AG04449 (cell line): ENCODE data around the gene PTPN6.

ENCODE experiments used
- CTCF ChIA-PET: fragments of 350-600 bp; formaldehyde crosslinking; extraction: SDS; loops from one replicate; lab custom pipeline; 2021; ENCODE audit warnings: antibody characterized with exemption; lab: Yijun Ruan, JAX
- POLR2A ChIA-PET: fragments of 400-600, 350-600 bp; formaldehyde crosslinking; extraction: SDS; loops from one replicate; lab custom pipeline; 2020; ENCODE audit warnings: antibody characterized with exemption, inconsistent platforms; lab: Yijun Ruan, JAX
- DNase-seq: peaks from one replicate; pipeline ENCODE4 v3.0.0-alpha.2; 2010; ENCODE audit warnings: low read depth, low spot score
- H3K4me3 ChIP-seq: 2 replicates; pipeline ENCODE4 v1.5.1; 2011; ENCODE audit warnings: low read depth, mild to moderate bottlenecking, control low read depth, low read length
- TF ChIP-seq, protein P1 (sequence below): IDR thresholded peaks from one replicate; pipeline ENCODE4 v1.5.1; 2011; ENCODE audit warnings: mild to moderate bottlenecking, moderate library complexity, low read length, control low read depth, inconsistent platforms; ENCODE audit not compliant: insufficient read depth; ENCODE audit errors: missing control alignments

PTPN6 gene

DNA sequence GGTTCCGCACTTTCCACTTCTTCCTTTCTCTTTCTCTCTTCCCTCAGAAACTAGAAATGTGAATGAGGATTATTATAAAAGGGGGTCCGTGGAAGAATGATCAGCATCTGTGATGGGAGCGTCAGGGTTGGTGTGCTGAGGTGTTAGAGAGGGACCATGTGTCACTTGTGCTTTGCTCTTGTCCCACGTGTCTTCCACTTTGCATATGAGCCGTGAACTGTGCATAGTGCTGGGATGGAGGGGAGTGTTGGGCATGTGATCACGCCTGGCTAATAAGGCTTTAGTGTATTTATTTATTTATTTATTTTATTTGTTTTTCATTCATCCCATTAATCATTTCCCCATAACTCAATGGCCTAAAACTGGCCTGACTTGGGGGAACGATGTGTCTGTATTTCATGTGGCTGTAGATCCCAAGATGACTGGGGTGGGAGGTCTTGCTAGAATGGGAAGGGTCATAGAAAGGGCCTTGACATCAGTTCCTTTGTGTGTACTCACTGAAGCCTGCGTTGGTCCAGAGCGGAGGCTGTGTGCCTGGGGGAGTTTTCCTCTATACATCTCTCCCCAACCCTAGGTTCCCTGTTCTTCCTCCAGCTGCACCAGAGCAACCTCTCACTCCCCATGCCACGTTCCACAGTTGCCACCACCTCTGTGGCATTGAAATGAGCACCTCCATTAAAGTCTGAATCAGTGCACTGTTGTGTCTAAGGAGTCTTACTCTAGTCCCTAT, 28.0 kb upstream of the PTPN6 start:
- ChIA-PET POLR2A (interaction anchor here (4.6 kb wide), 1 partner anchor 21 kb away, joined by 46 read pairs; the partner anchor contains the start of genes C12orf57 and RNU7-1), CTCF (interaction anchor here (0.8 to 9.0 kb wide), 21 partner anchors 9 to 218 kb away, joined by 3 to 164 read pairs (median 6); partner anchors contain the start of genes C12orf57, C1RL, ENO2 and LRRC23)
- no peak overlapping the region; the same call in 1 of the 2 replicates for H3K4me3 ChIP-seq
- TF ChIP-seq, protein P1, sequence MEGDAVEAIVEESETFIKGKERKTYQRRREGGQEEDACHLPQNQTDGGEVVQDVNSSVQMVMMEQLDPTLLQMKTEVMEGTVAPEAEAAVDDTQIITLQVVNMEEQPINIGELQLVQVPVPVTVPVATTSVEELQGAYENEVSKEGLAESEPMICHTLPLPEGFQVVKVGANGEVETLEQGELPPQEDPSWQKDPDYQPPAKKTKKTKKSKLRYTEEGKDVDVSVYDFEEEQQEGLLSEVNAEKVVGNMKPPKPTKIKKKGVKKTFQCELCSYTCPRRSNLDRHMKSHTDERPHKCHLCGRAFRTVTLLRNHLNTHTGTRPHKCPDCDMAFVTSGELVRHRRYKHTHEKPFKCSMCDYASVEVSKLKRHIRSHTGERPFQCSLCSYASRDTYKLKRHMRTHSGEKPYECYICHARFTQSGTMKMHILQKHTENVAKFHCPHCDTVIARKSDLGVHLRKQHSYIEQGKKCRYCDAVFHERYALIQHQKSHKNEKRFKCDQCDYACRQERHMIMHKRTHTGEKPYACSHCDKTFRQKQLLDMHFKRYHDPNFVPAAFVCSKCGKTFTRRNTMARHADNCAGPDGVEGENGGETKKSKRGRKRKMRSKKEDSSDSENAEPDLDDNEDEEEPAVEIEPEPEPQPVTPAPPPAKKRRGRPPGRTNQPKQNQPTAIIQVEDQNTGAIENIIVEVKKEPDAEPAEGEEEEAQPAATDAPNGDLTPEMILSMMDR, result no peak
- DNase-seq, result no peak

DNA sequence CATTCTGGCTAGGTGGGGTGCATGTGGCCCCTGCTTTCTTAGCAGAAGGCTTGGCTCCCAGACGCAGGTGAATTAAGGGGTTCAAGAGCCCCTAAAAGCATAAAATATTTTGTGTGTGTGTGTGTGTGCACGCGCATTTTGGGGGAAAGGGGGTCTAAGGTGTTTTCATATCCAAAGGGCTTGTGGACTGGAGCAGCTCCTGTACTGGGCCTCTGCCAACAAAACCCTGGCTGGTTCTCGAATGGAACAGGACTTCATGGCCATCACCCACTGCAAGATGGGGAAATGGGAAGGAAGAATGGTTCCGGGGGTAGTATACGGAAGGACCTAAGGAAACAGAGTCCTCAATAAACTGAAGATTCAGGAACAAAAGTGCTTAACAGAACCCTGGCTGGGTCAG, 27.3 kb upstream of the PTPN6 start:
- ChIA-PET POLR2A (interaction anchor here (3.4 to 4.6 kb wide), 2 partner anchors 14 to 21 kb away, joined by 18 to 46 read pairs; partner anchors contain the start of genes C12orf57 and RNU7-1), CTCF (interaction anchor here (0.7 to 9.0 kb wide), 25 partner anchors 10 to 223 kb away, joined by 3 to 164 read pairs (median 5); partner anchors contain the start of genes C12orf57, C1RL, ENO2 and LRRC23)
- DNase-seq, result no peak
- TF ChIP-seq, protein P1, result no peak
- no peak overlapping the region for H3K4me3 ChIP-seq

GRCh38 chr12:6925239-6925539, 26.0 kb upstream of the PTPN6 start:
- POLR2A ChIA-PET, result interaction anchor here (0.6 to 4.6 kb wide), 11 partner anchors 10 to 158 kb away, joined by 3 to 46 read pairs (median 4); partner anchors contain the start of genes C12orf57, ENO2, RNU7-1 and SPSB2
- no peak for DNase-seq
- no peak overlapping the region; the same call in 1 of the 2 replicates for H3K4me3 ChIP-seq
- CTCF ChIA-PET, result interaction anchor here (1.0 to 9.0 kb wide), 18 partner anchors 11 to 188 kb away, joined by 3 to 164 read pairs (median 9); partner anchors contain the start of genes C12orf57, C1S, ENO2 and LPCAT3
- TF ChIP-seq, protein P1, result no peak

DNA sequence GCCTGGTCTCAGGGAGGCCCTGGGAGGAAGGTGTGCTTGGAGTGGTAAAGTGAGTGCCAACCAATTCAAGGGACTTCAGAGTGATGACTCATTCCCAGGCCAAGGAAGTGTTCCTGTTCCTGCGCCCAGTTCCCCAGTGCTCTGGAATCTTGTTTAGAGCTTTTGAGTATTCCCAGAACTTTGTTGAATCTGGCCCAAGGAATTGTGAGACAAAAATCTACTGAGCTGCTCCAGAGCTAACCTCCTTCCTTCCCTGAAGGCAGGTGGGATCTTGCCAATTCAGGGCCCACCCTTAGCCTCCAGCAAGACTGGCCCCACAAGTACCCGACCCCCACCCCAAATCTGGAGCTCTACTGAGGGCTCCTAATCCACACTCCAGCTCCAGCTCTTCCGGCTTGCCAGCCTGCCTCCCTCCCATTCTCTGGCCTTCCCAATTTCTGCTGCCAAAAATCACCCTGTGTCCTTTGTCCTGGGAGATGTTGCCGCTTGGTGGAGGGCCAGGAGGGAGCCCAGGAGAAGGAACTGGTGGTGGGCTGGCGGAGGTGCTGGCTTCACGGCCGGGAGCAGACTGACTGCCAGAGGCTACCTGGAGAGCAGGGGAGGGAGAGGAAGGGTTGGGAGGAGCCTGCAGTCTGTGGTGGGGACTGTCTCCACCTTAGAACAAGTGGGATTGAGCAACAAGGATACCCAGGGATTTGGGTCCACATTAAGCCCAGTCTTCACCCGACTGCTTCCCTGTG, 25.4 kb upstream of the PTPN6 start:
- CTCF ChIA-PET, result interaction anchor here (1.0 to 9.0 kb wide), 18 partner anchors 11 to 187 kb away, joined by 3 to 164 read pairs (median 9); partner anchors contain the start of genes C12orf57, C1S, ENO2 and LPCAT3
- H3K4me3 ChIP-seq, result peak overlapping the region; percentile 83
- TF ChIP-seq, protein P1, result no peak
- POLR2A ChIA-PET, result interaction anchor here (0.6 to 4.6 kb wide), 13 partner anchors 9 to 158 kb away, joined by 3 to 46 read pairs (median 4); partner anchors contain the start of genes C12orf57, C1S, ENO2 and RNU7-1
- peak; percentile 70 for DNase-seq

GRCh38 chr12:6927379-6928021, 23.7 kb upstream of the PTPN6 start, which contains the start of gene ATN1:
Gene ATN1, plus strand, starts transcription at chr12:6927959. Its CDS starts 6,043 bp downstream, at chr12:6934002.
- CTCF ChIA-PET, result interaction anchor here (1.4 to 9.0 kb wide), 8 partner anchors 9 to 41 kb away, joined by 3 to 164 read pairs (median 38); partner anchors contain the start of genes C12orf57, ENO2 and RNU7-1
- POLR2A ChIA-PET, result interaction anchor here (0.8 to 4.6 kb wide), 4 partner anchors 11 to 262 kb away, joined by 3 to 46 read pairs (median 10); partner anchors contain the start of genes C12orf57, PEX5 and RNU7-1
- TF ChIP-seq, protein P1, result no peak
- peak within 1 kb of the TSS; percentile 83 for H3K4me3 ChIP-seq
- DNase-seq, result no peak
